Stimulated activated CD8-positive, alpha-beta memory T cell treated with anti-CD3 and anti-CD28 coated beads, Interleukin-7, amount 100 ng/mL, for 48 hours (primary cell): ENCODE results near the gene NAA60.
"Not testable (repeated sequence)": the region's sequence is repeated elsewhere in the genome, so short reads cannot be mapped to it uniquely, and the experiment has no call there.

Experiments
- DNase-seq, 2 donors: peaks; one replicate each; pipeline ENCODE4 v3.0.0-alpha.2; 2020; ENCODE audit warnings: low read depth in 1 of 2; ENCODE audit errors: extremely low read depth in 1 of 2

The NAA60 gene

DNA sequence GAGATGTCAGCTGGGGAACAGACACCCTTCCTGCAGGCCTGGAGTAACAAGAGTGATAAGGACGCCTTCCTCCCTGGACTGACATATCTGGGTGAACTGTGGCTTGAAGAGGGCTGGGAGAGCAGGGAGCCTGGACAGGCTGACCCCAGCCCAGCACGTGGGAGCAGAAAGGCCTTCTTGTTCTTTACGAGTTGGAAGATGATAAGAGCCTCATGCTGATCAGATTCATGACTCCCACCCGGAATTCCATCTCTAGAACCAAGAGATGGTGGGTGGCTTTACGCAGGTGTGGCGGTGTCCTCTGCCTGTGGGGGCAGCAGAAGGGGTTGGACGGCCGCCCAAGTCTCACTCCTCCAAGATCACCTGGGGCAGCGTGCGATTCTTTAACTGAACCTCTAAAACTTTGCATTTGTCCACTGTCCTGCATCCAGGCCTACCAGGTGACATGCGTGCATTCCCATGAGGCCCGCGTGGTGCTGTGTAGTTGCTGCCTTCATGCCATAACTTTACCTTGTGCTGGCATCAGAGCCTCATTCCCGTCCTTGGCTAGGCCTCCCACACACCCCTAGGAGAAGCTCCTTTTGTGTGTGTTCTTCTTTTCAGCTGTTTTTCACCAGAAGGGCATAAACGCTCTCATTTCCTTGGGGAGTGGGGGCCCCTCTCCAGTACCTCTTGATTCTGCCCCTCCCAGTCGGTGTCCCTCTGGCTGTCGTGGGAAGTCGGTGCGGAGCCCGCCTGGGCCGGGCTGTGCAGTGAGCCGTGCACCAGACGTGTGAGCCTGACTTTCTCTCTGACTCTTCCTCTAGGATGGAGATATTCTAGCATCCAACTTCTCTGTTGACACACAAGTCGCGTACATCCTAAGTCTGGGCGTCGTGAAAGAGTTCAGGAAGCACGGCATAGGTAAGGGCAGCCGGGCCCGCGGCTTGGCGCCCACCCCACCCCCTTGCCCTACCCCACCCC, 38.5 kb downstream of the NAA60 start:
- DNase-seq: no peak

- DNase-seq: no peak
Measured at GRCh38 chr16:3482659-3483241, 39.3 kb downstream of the NAA60 start.

- DNase-seq: no peak
Measured at GRCh38 chr16:3484318-3485096, 41.0 kb downstream of the NAA60 start.

- DNase-seq: no peak
Measured at GRCh38 chr16:3485097-3485745, 41.7 kb downstream of the NAA60 start.

- DNase-seq: no peak
Measured at GRCh38 chr16:3485821-3486505, 42.5 kb downstream of the NAA60 start.

DNA sequence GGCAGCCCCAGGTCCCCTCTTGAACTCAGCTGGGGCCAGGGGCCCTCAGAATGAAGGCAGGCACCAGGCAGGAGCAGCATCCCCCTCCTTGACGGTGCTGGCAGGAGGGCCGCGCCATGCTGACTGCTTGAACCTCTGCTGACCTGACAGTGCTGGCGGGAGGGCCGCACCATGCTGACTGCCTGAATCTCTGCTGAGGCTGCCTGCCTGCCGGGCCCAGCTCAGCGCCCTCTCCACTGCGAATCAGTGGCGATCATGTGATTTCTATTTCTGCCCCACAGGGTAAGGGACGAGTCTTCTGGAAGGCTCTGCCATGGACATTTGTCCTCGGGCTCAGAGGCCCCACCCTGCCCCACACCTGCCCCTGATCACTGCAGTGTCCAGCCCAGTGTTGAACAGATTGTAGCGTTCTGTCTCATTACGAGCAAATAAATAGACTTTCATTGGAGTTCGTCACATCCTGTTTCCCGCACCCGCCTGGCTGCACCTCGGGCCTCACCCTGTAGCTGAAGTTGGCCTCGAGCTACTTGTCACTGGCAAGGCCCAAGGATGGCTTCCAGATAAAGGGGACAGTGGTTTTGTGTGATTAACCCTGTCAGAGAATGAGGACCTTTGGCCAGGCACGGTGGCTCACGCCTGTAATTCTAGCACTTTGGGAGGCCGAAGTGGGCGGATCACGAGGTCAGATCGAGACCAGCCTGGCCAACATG, 43.2 kb downstream of the NAA60 start:
- no peak for DNase-seq

GRCh38 chr16:3487521-3488410, 44.3 kb downstream of the NAA60 start:
- no peak for DNase-seq

- no peak for DNase-seq
Measured at GRCh38 chr16:3488801-3489200, 45.3 kb downstream of the NAA60 start.

DNA sequence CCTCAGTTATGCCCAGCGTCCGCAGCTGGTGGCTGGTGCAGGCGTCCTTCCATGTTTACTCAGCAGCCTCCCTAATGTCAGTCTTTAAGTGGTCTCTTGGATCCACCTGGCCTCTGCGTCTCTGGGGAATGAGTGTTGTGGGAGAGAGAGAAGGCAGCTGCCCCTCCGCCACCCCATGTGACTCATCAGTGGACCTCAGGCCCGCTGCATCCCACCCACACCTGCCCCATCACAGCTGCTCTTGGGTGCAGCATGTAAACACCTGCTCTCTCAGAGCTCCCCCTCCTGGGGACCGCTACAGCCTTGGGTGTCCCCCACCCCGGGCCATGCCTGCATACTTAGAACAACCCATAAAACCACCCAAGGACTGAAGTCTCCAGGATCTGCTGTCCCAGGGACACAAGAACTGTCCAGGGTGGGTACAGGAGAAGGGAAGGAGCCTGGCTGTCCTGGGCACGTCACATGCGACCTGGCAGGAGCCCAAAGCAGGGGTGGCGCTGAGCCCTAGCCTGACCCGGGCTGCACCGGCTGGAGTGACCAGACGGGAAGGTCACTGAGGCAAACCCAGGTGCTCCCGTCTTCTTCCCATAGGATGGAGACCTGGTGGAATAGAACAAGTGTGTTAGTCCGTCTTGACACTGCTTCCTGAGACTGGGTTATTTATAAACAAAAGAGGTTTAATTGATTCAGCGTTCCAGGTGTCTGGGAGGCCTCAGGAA, 47.6 kb downstream of the NAA60 start:
- DNase-seq: no peak

GRCh38 chr16:3492356-3492755, 48.9 kb downstream of the NAA60 start:
- no peak for DNase-seq

- DNase-seq: no peak
Measured at GRCh38 chr16:3494386-3494973, 51.0 kb downstream of the NAA60 start.

- DNase-seq: no peak
Measured at GRCh38 chr16:3495176-3495575, 51.7 kb downstream of the NAA60 start, which contains the start of gene C16orf90. TSS of gene C16orf90 (minus strand) at chr16:3495489. CDS start at chr16:3495421, 68 bp downstream.

GRCh38 chr16:3496386-3496785, 52.9 kb downstream of the NAA60 start:
- DNase-seq: no peak

GRCh38 chr16:3497771-3498170, 54.3 kb downstream of the NAA60 start:
- no peak for DNase-seq

DNA sequence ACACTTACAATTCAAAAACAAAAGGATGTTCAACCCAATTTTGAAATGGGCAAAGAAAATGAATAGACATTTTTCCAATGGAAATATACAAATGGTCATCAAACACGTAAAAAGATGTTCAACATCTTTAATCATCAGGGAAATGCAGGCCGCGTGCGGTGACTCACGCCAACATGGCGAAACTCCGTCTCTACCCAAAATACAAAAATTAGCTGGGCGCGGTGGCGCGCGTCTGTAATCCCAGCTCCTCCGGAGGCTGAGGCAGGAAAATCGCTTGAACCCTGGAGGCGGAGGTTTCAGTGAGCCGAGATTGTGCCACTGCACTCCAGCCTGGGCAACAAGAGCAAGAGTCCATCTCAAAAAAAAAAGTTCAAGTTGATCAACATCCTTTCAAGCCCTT, 55.5 kb downstream of the NAA60 start:
- no peak for DNase-seq

- DNase-seq: not testable (repeated sequence)
Measured at GRCh38 chr16:3501412-3501761, 57.9 kb downstream of the NAA60 start.

DNA sequence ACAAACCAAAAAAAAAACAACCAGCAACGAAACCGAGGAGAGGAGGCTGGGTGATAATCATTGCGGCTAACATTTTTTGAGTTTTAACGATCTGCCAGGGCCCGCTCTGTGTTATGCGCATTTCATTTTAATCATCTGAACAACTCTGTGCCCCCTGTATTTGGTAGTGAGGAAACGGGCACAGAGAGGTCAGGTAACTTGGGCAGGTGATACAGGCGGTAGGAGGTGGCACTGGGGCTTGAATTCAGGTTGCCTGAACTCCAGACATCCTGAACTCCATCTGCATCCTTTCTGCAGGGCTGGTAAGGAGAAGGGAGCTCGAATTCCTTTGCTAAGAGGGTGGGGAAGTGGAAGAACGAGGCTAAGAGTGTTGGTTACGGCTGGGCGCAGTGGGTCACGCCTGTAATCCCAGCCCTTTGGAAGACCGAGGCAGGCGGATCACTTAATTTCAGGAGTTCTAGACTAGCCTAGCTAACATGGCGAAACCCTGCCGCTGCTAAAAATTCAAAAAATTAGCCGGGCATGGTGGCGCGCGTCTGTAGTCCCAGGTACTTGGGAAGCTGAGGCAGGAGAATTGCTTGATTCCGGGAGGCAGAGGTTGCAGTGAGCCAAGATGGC, 58.4 kb downstream of the NAA60 start:
- no peak for DNase-seq
